OCI-LY7 (cell line): ENCODE data around the gene EDEM2.

Experiments used
- CTCF ChIP-seq: fragments of 200-600 bp; sonication (generic); conservative IDR thresholded peaks from 2 replicates; pipeline ENCODE4 v1.5.1; 2014; ENCODE audit warnings: mild to moderate bottlenecking, antibody characterized with exemption, low read length, moderate library complexity, mixed read lengths
- EZH2phosphoT487 ChIP-seq: fragments of 200-600 bp; sonication (generic); IDR thresholded peaks from 2 replicates; pipeline ENCODE4 v1.6.1; 2018; ENCODE audit warnings: low read depth, borderline replicate concordance, mild to moderate bottlenecking, mixed run types, antibody characterized with exemption, low read length, moderate library complexity, mixed read lengths

GRCh38 chr20:35167787-35168186, 20.7 kb upstream of the EDEM2 start:
- TF ChIP-seq CTCF (no peak), EZH2phosphoT487 (no peak)
